Measurements from ENCODE around the gene ALDH3A2. TPM values are rescaled to one million over a fixed set of nuclear protein-coding genes. Genes with fewer than 3 reads are reported as not detected.
A peak's percentile ranks its signal among the peaks of the same experiment; 100 is the strongest.

ALDH3A2 gene
- total and polyA plus RNA-seq, 2 donors (not counting 1 experiment from before 2014, with no cell fraction given) = 7.5 to 35.1 TPM

DNA sequence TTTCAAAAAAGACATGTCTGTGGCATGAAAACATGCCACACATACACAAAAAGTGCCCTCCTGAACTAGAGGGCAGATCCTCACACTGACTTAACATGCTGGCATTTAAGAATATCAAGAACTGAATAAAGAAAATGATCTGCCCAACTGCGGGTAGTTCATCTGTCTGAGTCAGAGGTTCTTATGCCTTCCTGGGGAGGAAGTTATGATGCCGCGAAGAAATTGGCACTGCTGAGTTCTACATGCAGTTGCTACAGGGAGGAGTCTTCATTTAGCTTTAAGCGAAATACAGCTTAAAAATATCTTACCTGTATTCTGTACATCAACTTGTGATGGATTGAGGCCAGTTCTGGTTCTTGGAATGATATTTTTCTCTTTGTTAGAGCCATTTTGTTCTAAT is 6.3 kb downstream of the ALDH3A2 start:
- WGBS (ENCODE audit: insufficient coverage) = no CpG with 5 or more reads among the region's 4 CpGs

DNA sequence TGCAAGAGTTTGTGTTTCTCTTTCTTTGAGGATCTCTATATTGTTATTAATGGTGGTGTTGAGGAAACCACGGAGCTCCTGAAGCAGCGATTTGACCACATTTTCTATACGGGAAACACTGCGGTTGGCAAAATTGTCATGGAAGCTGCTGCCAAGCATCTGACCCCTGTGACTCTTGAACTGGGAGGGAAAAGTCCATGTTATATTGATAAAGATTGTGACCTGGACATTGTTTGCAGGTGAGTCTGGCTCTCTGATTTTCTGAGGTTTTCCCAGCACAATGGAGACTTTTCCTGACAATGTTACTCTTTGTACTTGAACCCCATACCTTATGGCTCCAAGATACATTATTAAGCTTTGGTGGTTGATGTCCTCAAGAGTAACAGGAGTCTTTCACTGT is 7.8 kb downstream of the ALDH3A2 start:
- CTCF ChIA-PET = interaction anchor here (0.8 to 3.2 kb wide), 4 partner anchors 10 to 106 kb away, joined by 3 to 26 read pairs (median 4); partner anchors contain the start of gene ALDH3A2
- no peak overlapping the region for H3K27ac ChIP-seq (ENCODE audit: low read length in 2 of 2)
- peak overlapping the region; percentile 23 for H2AFZ ChIP-seq (ENCODE audit: insufficient read depth, low read depth, low read length, poor library complexity, severe bottlenecking)
- peaks cover 3 to 18% of the 10 kb centered on the region in 2 experiments for H3K36me3 ChIP-seq (replicated peaks in 1 of 2; ENCODE audit: control extremely low read depth in 1 of 2, control insufficient read depth in 1 of 2, extremely low read depth in 1 of 2, insufficient read depth in 2 of 2, low read length in 1 of 2)
- H3K4me1 ChIP-seq (ENCODE audit: control insufficient read depth in 2 of 2, insufficient read depth in 2 of 2, low read length in 2 of 2) = no peaks in the 10 kb centered on the region
- H3K27ac Mint-ChIP-seq = peak overlapping the region; percentile 64
- 33% methylated on average over 4 of the region's 4 CpGs for WGBS (ENCODE audit: insufficient coverage)
- no peaks in the 10 kb centered on the region for H3K79me2 ChIP-seq (ENCODE audit: control insufficient read depth, insufficient read depth, low read length)
- no peak overlapping the region for H3K9ac ChIP-seq (ENCODE audit: low read length)
- no peak for DNase-seq
- no peaks in the 10 kb centered on the region for H3K27me3 ChIP-seq (replicated peaks in 1 of 4; ENCODE audit: control extremely low read depth in 1 of 4, control insufficient read depth in 3 of 4, insufficient read depth in 4 of 4, low read length in 3 of 4)
- intact Hi-C loops (cut with micrococcal nuclease) = no loop called here
- TF ChIP-seq EZH2 (IDR thresholded peaks at IDR 0.05; ENCODE audit: borderline replicate concordance, insufficient read depth, low read depth, low read length, poor library complexity, severe bottlenecking) = no peak
- TF ChIP-seq, protein P1, sequence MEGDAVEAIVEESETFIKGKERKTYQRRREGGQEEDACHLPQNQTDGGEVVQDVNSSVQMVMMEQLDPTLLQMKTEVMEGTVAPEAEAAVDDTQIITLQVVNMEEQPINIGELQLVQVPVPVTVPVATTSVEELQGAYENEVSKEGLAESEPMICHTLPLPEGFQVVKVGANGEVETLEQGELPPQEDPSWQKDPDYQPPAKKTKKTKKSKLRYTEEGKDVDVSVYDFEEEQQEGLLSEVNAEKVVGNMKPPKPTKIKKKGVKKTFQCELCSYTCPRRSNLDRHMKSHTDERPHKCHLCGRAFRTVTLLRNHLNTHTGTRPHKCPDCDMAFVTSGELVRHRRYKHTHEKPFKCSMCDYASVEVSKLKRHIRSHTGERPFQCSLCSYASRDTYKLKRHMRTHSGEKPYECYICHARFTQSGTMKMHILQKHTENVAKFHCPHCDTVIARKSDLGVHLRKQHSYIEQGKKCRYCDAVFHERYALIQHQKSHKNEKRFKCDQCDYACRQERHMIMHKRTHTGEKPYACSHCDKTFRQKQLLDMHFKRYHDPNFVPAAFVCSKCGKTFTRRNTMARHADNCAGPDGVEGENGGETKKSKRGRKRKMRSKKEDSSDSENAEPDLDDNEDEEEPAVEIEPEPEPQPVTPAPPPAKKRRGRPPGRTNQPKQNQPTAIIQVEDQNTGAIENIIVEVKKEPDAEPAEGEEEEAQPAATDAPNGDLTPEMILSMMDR (IDR thresholded peaks at IDR 0.05) = no peak
- H3K27me3 Mint-ChIP-seq = no peaks in the 10 kb centered on the region
- no peak for ATAC-seq (ENCODE audit: low read depth)
- no peak overlapping the region for H3K4me3 ChIP-seq (ENCODE audit: control extremely low read depth in 1 of 5, extremely low read depth in 1 of 5, insufficient read depth in 1 of 5, low read depth in 2 of 5, low read length in 4 of 5)
- peaks cover 27% of the 10 kb centered on the region for H3K4me1 Mint-ChIP-seq
- no peaks in the 10 kb centered on the region for H4K20me1 ChIP-seq (ENCODE audit: control insufficient read depth, insufficient read depth, low read length, poor library complexity, severe bottlenecking)
- no peaks in the 10 kb centered on the region for H3K9me3 Mint-ChIP-seq (ENCODE audit: insufficient read depth)
- POLR2A ChIA-PET = interaction anchor here (1.6 kb wide), 1 partner anchor 9 kb away, joined by 5 read pairs; no protein-coding TSS in a partner anchor
- peak overlapping the region; percentile 11 for H3K4me2 ChIP-seq (replicated peaks; ENCODE audit: low read depth, low read length, poor library complexity, severe bottlenecking)
- H3K4me3 Mint-ChIP-seq = peak overlapping the region; percentile 66
- peaks cover 0 to 4% (median 0%) of the 10 kb centered on the region in 3 donors for H3K9me3 ChIP-seq (ENCODE audit: control extremely low read depth in 1 of 3, control insufficient read depth in 2 of 3, insufficient read depth in 1 of 3, low read length in 2 of 3)

More for the DNA sequence above, 6.3 kb downstream of the ALDH3A2 start:
- intact Hi-C loops (cut with micrococcal nuclease) = no loop called here
- H3K4me3 Mint-ChIP-seq = peak overlapping the region; percentile 32
- Histone ChIP-seq H3K9me3 (ENCODE audit: control extremely low read depth in 1 of 3, control insufficient read depth in 2 of 3, insufficient read depth in 1 of 3, low read length in 2 of 3) (peaks cover 0 to 4% (median 0%) of the 10 kb centered on the region in 3 donors), H4K20me1 (ENCODE audit: control insufficient read depth, insufficient read depth, low read length, poor library complexity, severe bottlenecking) (no peaks in the 10 kb centered on the region), H3K9ac (ENCODE audit: low read length) (no peak overlapping the region), H3K36me3 (replicated peaks in 1 of 2; ENCODE audit: control extremely low read depth in 1 of 2, control insufficient read depth in 1 of 2, extremely low read depth in 1 of 2, insufficient read depth in 2 of 2, low read length in 1 of 2) (peaks cover 3 to 18% of the 10 kb centered on the region in 2 experiments), H3K4me2 (replicated peaks; ENCODE audit: low read depth, low read length, poor library complexity, severe bottlenecking) (no peak overlapping the region), H3K4me3 (ENCODE audit: control extremely low read depth in 1 of 5, extremely low read depth in 1 of 5, insufficient read depth in 1 of 5, low read depth in 2 of 5, low read length in 4 of 5) (no peak overlapping the region), H3K79me2 (ENCODE audit: control insufficient read depth, insufficient read depth, low read length) (no peaks in the 10 kb centered on the region), H2AFZ (ENCODE audit: insufficient read depth, low read depth, low read length, poor library complexity, severe bottlenecking) (no peak overlapping the region), H3K27me3 (replicated peaks in 1 of 4; ENCODE audit: control extremely low read depth in 1 of 4, control insufficient read depth in 3 of 4, insufficient read depth in 4 of 4, low read length in 3 of 4) (no peaks in the 10 kb centered on the region), H3K4me1 (ENCODE audit: control insufficient read depth in 2 of 2, insufficient read depth in 2 of 2, low read length in 2 of 2) (peaks cover 0 to 3% of the 10 kb centered on the region in 2 donors), H3K27ac (ENCODE audit: low read length in 2 of 2) (no peak overlapping the region)
- ATAC-seq (ENCODE audit: low read depth) (peak; percentile 43), DNase-seq (no peak)
- H3K27ac Mint-ChIP-seq = peak overlapping the region; percentile 63
- ChIA-PET CTCF (interaction anchor here (1.4 to 3.2 kb wide), 3 partner anchors 9 to 107 kb away, joined by 4 to 26 read pairs (median 4); partner anchors contain the start of gene ALDH3A2), POLR2A (interaction anchor here (0.6 kb wide), 1 partner anchor 74 kb away, joined by 6 read pairs; no protein-coding TSS in a partner anchor)
- no peaks in the 10 kb centered on the region for H3K9me3 Mint-ChIP-seq (ENCODE audit: insufficient read depth)
- no peaks in the 10 kb centered on the region for H3K27me3 Mint-ChIP-seq
- TF ChIP-seq, protein P1 (IDR thresholded peaks at IDR 0.05) = no peak
- no peak for TF ChIP-seq EZH2 (IDR thresholded peaks at IDR 0.05; ENCODE audit: borderline replicate concordance, insufficient read depth, low read depth, low read length, poor library complexity, severe bottlenecking)
- H3K4me1 Mint-ChIP-seq = peaks cover 34% of the 10 kb centered on the region
